T-helper 1 cell treated with Interleukin-12 subunit alpha and Interleukin-12 subunit beta and Interleukin-4 antibody, amounts not matched to agents 30 ng/mL and 1 ng/mL, for 36 hours (primary cell): ENCODE measurements around the gene TRABD2B. TPM values are rescaled to one million over a fixed set of nuclear protein-coding genes. Genes with fewer than 3 reads are reported as not detected.

Experiments
- intact Hi-C: fragments of 100-400 bp; cut with micrococcal nuclease; formaldehyde crosslinking; loops from one replicate; pipeline ENCODE4 v1.15.1; 2024
- total RNA-seq: library from RNA; stranded (reverse); gene quantifications from 2 replicates; pipeline ENCODE4 v1.2.3, GENCODE V29; 2022

The TRABD2B gene
- total RNA-seq, 1 donor from 2014 or later: not detected

DNA sequence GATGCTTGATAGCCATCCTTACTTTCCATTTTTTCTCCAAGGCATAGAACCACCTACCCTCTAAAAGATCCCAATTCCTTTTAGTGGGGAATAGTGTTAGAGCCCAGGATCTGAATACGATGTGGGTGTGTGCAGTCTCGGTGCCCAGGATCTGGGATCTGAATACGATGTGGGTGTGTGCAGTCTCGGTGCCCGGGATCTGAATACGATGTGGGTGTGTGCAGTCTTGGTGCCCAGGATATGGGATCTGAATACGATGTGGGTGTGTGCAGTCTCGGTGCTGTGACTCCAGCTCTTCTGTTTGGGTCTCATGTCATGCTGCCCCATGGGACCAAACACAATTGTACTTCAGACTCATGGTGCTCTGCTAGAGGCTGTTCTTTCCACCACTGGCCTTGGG is 265.5 kb downstream of the TRABD2B start:
- intact Hi-C loops: no loop called here

DNA sequence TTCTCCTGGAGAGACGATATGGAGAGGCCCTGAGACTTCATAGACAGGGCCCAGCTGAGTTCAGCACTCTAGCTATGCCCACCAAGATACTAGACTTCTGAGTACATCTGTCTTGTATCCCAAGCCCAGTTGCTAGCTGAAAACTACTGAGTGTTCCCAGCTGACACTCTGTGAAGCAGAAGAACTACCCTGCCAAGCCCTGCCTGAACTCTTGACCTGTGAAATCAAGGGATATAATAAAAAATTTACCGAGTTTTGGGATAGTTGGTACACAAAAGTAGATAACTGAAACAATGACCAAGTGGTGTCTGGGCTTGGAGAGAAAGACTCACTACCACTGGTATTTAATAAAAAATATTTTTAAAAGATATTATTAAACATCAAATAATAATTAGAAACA is 267.5 kb downstream of the TRABD2B start:
- intact Hi-C loops: loop anchor here (5.0 kb wide), 1 partner anchor 202 kb away; no protein-coding TSS in a partner anchor

DNA sequence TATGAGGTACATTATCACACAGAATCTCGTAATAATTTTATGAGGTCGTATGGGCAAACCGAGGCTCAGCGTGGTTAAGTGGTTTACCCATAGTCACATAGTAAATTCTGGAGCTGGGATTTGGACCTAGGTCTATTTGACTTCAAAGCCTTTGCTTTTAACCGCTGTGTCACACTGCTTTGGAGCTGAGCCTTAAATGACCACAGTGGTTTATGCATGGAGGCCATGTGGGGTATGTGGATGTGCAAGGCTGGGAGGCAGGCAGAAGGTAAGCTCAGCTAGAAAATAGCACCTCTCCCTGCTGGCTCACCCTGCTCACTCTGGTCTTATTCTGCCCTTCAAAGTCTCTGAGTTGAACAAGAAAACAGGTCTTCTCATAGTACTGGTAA is 269.5 kb downstream of the TRABD2B start:
- intact Hi-C loops: loop anchor here (5.0 kb wide), 1 partner anchor 200 kb away; no protein-coding TSS in a partner anchor

DNA sequence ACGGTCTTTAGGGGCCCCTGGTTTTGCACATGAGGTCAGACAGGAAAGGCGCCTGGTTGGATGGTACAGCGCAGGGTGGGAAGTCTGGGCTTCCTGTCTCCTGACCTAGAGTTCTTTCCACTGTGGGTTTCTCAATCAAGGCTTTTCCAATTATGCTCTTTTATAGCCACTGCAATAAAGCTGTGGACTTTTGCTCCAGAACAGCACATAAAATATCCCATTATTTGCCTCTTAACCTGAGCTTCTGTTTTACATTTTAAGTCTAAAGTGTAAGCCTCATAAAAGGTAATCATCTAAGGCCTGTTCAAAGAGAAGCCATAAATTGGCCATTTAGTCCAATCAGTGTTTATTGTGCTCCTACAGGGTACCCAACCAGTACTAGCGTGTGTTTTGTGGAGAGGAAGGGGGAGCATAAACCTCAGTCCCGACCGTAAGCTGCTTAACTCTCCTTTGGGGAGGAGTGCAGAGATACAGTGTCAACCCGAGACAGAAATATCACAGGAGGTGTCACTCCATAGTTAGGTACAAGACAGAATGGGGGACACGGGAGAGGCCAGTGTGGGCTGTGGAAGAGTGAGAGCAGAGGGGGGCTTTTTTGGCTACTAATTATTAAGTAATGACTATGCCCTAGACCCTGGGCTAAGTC is 270.0 kb downstream of the TRABD2B start:
- intact Hi-C loops: loop anchor here (5.0 kb wide), 1 partner anchor 200 kb away; no protein-coding TSS in a partner anchor

DNA sequence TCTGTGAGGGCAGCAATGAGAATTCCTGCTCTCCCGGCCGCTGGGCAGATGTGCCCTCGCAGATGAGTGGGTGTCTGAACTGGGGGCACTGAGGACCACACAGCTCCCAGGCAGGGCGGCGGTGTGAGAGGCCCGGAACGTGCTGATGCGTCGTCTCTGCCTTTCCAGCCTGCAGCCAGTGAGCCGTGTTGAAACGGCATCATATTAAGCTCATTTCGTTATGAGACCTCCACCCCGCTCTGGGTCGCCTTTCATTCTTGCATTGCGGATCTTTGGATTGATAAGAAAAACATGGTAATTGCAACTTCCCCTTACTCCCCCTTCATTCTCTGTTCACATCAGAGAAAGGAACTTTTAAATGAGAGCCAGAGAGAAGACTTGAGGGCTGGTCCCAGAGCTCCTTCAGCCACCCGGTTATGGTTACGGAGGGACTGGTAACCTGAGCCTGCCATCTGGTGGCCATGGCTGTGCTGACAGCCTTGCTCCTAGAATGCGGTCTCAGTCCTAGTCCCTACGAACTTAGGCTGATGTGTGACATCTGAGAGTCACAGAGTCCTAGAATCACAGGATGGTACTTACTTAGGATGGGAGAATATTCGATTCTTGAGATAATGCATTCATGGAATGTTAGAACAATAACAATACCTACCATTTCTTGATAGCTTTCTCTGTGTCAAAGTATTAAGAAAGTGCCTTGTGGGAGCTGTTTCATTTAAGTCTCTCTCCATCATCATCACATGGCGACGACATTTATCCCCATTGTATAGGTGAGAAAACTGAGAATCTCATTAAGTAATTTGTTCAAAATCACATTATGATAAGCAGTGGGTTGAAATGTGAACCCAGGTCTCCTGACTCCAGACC is 271.0 kb downstream of the TRABD2B start:
- intact Hi-C loops: loop anchor here (1.0 to 5.0 kb wide), 4 partner anchors 199 to 338 kb away; no protein-coding TSS in a partner anchor

DNA sequence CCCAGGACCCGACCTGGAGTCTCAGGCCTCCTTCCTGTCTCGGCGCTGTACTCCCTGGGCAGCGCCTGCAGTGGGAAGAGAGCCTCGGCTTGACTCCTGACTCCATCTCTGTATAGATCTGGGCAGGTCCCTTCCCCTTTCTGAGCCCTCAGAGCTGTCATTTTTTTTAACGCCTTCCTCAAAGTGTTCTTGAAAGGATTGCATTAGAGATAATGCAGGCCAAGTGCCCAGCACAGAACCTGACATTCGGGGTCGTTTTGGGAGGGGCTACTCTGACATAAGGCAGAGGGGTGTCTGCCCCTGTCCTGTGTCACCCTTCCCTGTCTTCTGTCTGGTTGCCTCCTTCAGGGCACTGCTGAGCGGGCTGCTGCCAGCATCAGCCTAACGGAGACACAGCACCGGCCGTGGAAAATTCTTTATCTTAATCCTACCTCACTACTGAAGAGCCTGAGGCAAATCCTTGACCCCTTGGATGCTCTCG is 271.6 kb downstream of the TRABD2B start:
- intact Hi-C loops: loop anchor here (5.0 kb wide), 1 partner anchor 198 kb away; no protein-coding TSS in a partner anchor

DNA sequence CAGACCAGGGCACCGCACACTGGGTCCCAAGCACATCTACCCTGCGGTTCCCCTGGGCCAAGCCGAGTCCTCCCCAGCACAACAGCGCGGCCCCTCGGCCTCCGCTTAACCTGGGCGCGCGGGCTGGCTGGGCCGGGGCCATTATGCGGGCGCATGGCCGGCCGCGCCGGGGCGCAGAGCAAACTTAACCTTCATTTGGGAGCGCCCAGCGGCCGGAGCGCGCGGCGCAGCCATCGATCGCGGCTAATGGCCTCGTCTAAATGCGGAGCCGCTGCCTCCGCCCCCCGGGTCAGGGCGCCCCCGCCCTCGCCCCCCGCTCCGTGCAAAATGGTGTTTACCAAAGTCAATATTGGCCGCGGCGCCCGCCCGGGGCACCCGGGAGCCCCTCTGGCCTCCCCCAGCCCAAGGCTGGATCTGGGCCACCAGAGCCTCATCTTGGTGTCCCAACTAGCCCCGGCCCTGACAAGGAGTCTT is 272.1 kb downstream of the TRABD2B start:
- intact Hi-C loops: loop anchor here (5.0 kb wide), 1 partner anchor 198 kb away; no protein-coding TSS in a partner anchor

DNA sequence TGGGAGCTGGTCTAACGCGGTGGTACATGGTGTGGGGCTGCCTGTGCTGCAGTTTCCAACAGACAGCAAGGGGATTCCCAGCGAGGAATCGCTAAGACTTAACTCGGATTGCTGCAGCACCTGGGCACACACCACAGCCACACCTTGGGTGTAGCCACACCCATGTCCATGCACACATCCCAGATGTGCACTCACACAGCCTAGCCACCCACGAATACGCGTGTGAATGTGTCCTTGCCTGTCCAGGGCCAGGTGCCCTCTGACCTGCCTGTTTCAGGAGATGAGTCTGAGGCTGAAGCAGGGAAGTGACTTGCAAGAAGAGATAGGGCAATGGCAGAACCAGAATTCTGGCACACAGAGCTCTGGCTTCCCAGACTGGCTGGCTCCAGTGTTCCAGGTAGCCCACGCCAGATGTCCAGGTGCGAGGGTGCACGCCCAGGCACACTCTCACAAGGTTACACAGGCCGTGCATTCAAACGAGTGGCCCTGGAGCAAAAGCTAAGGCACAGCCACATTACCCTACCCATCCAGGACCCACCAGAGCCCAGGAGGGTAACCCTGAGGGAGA is 272.7 kb downstream of the TRABD2B start:
- intact Hi-C loops: no loop called here

DNA sequence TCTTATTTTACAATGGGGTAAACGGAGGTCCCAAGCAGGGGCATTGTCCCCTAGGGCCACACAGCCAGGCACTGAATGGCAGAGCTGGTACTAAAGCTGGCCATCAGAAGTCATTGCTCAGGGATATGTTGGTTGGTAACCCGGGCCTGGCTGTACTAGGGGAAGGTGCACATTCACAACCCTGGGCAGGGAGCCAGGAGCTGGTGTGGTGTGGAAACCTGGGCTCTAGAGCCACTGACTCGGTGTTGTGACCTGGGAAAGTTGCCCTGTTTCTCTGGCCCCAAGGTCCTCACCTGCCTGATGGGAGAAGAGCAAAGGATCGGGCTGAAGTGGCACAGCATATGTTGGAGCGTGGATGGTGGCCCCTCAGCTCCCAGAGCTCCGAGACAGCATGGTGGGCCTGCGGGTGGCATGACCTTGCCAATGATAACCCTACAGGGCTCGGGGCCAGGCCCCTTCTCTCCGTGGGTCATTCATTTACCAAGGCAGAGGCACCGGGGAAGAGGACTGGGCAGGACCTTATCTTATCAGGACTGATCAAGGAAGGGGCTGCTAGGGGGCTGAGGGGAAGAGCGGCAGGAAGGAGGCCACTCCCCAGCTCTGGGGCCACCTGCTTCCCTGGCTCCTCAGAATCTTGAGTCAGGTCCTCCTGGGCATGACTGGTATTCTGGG is 274.1 kb downstream of the TRABD2B start:
- intact Hi-C loops: no loop called here

DNA sequence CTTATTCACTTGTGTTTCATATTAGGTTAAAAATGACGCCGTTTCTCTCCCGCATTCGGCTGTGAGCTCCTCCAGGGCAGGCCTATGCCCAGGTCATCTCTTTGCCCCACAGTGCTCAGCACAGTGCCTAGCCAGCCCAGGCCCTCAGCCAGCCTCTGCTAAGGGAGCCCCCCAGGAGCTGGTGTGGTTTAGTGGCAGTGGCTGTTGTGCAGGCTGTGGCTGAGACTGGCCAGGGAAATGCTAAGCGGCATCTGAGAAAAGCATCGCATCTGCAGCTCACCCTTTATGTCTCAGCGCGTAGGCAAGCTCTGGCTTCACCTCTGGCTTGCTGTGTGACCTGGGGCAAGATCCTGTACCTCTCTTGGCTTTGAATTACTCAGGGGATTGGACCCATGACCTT is 275.1 kb downstream of the TRABD2B start:
- intact Hi-C loops: no loop called here

DNA sequence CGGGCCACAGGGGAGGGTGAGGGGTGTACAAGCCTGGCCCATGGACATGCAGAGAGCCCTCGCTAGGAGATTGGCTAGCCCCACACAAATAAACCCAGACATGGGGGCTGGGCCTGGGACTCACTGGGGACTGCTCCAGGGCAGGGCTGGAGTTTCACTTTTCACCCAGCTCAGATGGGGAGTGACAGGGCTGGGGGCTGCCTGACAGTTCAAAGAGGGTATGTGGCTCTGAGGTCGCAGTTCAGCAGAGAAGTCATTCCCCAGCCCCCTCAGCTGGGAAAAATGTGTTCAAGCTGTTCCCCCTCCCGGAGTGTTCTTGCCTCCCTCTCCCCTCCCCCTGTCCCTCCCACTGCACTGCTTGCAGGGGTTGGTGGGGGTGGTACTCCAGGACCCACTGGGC is 277.1 kb downstream of the TRABD2B start:
- intact Hi-C loops: no loop called here

DNA sequence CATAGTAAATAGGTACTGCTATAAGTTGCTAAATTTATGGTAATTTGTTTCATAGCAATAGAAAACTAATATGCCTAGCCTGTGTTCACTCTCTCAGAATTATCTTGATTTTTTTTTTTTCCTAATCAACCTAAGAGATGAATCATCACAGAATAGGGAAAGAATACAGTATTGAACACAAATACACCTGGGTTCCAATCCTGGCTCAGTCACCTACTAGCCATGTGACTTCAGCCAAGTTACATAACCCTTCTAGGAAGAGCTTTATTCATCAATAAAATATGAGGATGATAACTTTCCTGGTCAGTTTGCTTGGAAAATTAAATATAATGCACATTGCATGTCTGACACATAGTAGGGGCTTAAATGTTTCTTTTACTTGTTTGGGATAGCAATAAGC is 279.8 kb downstream of the TRABD2B start:
- intact Hi-C loops: no loop called here

DNA sequence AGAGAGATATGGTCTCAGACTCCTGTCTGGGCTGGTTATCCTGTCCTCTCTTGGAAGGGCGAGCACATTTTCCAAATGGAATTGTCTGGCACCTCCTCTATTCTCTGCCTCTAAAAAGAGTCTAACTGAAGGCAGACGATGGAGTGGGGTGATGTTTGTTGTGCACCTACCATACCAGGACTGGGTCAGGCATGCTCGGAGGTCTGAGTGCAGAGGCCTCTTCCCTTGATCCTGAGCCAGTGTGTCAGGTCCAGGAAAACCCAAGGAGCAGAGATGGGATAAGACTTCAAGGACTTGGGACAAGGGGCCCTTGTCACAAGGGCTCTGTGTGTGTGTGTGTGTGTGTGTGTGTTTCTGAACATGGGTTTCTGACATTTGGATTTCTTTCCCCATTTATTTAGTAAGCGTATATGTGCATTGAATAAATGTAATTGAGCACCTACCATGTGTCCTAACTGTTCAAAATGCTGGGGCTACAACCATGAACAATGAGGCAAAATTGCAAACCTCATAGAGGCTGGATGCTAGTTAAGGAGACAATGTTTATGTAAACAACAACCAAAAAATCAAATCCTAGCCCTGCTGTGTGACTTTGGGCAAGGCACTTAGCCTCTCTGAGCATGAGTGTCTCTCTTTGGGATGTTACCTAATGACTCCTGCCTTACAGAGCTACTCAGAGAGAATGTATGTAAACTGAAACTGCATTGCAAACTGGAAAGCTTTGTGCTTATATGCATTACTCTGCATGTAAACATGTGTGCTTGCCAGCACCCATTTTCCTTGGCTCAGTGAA is 283.0 kb downstream of the TRABD2B start:
- intact Hi-C loops: loop anchor here (5.0 kb wide), 2 partner anchors 482 to 537 kb away; partner anchors contain the start of gene TAL1

DNA sequence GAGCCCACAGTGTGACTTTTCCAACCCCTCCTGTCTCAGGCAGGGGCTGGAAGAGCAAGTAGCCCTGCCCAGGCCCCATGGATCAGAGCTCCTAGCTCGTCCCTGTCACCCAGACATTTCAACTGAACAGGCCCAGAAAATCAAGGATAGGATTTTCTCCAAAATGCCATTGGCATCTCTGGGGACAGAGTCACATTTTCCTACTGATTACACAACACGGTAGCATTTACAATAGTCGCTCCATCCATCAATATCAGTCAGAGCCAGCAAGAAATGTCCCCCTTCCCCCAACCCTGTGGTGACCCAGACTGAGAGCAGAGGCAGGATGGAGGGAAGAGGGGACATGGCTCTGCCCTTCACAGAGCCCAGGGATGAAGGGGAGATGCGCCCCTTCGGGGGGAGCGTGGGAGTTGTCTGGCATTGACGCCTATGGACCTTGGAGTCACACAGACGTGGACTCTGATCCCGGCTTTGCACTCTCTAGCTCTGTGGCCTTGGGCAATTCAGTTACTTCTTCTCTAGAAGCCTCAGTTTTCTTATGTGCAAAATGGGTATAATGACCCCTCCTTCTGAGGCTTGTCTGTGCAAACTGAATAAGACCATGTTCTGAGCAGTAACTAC is 283.7 kb downstream of the TRABD2B start:
- intact Hi-C loops: loop anchor here (5.0 kb wide), 2 partner anchors 481 to 536 kb away; partner anchors contain the start of gene TAL1

DNA sequence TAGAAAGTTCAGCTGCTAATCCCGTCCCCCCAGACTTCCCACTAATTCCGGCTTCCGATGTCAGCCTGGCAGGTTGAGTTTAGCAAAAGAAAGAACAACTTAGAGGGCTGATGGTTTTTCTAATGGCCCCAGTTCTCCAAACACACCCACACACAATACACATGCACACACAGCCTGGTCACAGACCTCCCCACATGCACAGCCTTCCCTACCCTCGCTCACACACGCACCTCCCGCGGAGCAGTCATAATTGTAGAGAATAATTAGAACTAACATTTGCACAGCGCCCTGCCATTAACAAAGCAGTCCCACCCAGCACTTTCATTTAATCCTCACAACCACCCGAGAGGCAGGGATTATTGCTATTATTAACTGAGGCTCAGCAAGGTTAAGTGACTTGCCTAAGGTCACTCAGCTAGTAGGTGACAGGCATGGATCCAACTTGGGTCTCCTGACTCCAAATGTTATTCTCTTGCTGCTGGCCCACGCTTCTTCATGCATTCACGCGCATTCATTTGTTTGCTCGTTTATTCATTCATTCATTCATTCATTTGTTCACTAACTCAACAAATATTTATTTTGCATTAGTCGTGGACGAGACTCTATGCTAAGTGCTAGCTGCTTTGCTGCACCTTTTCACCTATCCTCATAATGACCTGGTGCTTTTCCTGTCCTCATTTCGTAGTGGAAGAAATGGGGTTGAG is 284.4 kb downstream of the TRABD2B start:
- intact Hi-C loops: loop anchor here (5.0 kb wide), 2 partner anchors 480 to 535 kb away; partner anchors contain the start of gene TAL1

DNA sequence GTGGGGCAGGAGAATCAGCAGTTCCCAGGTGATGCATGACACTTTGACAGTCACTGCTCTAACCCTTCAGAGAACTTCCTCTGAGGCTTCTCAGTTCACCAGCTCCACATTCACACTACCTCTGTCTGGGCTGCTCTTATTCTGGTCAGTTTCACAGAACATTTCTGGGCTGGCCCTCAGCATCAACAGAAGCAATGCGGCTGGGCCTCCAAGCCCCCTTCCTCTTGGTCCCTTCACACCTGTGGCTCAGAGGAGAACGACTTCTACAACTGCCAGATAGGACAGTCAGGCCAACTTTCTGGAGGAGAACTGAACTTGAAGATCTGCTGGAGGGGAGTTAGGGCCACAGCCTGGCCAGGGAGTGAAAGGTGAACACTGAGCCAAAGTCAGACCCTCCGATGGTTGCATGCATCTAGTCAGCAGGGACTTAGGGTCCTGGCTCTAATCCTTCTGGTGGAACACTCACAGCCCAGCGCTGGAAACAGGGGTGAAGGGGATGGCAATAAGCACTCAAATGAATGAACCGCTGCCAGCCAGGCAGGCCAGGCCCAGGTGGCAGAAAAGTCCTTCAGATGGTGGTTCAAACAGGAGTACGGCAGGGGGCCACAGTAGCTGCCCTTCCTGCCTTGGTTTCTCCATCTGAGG is 285.2 kb downstream of the TRABD2B start:
- intact Hi-C loops: loop anchor here (2.0 to 5.0 kb wide), 3 partner anchors 323 to 535 kb away; partner anchors contain the start of gene TAL1

DNA sequence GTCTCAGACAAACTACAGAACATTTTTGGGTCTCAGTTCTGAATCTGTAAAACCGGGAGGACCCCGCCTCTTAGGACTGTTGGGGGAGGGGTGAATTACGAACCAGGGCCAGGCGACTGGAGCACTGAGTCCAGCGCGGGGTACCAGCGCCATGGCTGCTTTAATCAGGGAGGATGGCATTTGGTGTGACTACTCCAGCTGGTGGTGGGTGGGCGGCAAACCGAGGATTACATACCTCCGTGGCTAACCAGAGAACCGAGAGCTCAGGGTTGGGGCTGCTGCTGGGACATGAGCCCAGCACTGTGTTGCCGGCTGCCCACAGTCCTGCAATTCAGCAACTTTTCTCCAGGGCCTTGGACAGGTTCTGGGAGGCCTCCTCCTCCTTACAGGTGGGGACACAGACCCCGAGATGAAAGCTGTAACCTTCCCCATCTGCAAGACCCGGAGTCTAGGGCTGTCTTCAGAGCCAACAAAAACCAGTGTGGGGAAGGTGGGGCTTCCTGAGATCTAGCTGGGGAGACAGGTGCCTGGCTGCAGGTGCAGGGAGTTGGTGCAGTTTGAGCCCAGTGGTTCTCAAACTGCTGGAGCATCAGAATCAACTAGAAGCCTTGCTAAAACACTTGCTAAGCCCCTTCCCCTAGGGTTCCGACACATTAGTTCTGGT is 285.9 kb downstream of the TRABD2B start:
- intact Hi-C loops: loop anchor here (2.0 to 5.0 kb wide), 3 partner anchors 323 to 534 kb away; partner anchors contain the start of gene TAL1
